Measurements from ENCODE around the gene ALOX5. TPM values are rescaled to one million over a fixed set of nuclear protein-coding genes. Genes with fewer than 3 reads are reported as not detected.

Gene ALOX5
- total and polyA plus RNA-seq, 2 donors (not counting 1 experiment from before 2014, with no cell fraction given), result 354 to 888 TPM

DNA sequence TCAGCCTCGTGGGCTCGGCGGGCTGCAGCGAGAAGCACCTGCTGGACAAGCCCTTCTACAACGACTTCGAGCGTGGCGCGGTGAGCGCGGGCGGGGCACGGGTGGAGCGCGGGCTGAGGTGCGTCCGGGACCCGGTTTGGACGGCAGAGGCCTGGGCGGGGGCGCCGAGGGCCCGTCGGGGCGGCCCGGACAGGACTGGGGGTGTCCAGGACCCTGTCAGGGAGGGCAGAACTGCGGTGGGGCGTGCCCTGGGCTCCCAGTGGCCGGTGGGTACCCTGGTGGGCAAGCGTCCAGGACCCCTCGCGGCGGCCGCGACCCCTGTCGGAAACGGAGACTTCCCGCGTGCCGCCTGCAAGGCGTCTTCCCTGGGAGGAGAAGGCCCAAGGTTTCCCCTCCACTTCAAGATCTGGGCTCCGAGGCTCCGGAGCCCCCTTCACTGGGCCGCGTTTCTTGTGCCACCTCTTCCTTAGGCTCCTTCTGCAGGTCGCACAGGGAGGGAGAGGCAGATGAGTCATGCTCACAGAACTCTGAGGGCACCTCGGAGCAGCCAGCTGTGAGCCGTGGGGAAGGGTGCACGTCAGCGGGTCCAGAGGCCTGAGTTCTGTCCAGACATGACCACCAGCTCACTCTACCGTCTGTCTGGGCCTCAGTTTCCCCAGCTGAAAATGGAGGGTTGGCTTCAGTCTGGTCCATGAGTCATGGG lies 485 bp downstream of the ALOX5 start:
- ATAC-seq (ENCODE audit: low read depth) (peak; percentile 5), DNase-seq (peak; percentile 73)
- Histone ChIP-seq H3K4me2 (replicated peaks; ENCODE audit: low read depth, low read length, poor library complexity, severe bottlenecking) (peak overlapping the region; percentile 93), H3K27me3 (replicated peaks in 1 of 4; ENCODE audit: control extremely low read depth in 1 of 4, control insufficient read depth in 3 of 4, insufficient read depth in 4 of 4, low read length in 3 of 4) (no peaks in the 10 kb centered on the region), H3K36me3 (replicated peaks in 1 of 2; ENCODE audit: control extremely low read depth in 1 of 2, control insufficient read depth in 1 of 2, extremely low read depth in 1 of 2, insufficient read depth in 2 of 2, low read length in 1 of 2) (peaks cover 0 to 22% of the 10 kb centered on the region in 2 experiments), H4K20me1 (ENCODE audit: control insufficient read depth, insufficient read depth, low read length, poor library complexity, severe bottlenecking) (peaks cover 30% of the 10 kb centered on the region), H3K4me3 (ENCODE audit: control extremely low read depth in 1 of 5, extremely low read depth in 1 of 5, insufficient read depth in 1 of 5, low read depth in 2 of 5, low read length in 4 of 5) (peak overlapping the region; percentile 71 to 79 (median 77)), H3K79me2 (ENCODE audit: control insufficient read depth, insufficient read depth, low read length) (peaks cover 70% of the 10 kb centered on the region), H3K4me1 (ENCODE audit: control insufficient read depth in 2 of 2, insufficient read depth in 2 of 2, low read length in 2 of 2) (peaks cover 78 to 86% of the 10 kb centered on the region in 2 donors), H3K27ac (ENCODE audit: low read length in 2 of 2) (peak overlapping the region; percentile 78 to 86), H3K9me3 (ENCODE audit: control extremely low read depth in 1 of 3, control insufficient read depth in 2 of 3, insufficient read depth in 1 of 3, low read length in 2 of 3) (no peaks in the 10 kb centered on the region), H2AFZ (ENCODE audit: insufficient read depth, low read depth, low read length, poor library complexity, severe bottlenecking) (peak overlapping the region; percentile 65), H3K9ac (ENCODE audit: low read length) (peak overlapping the region; percentile 83)
- TF ChIP-seq, protein P1, sequence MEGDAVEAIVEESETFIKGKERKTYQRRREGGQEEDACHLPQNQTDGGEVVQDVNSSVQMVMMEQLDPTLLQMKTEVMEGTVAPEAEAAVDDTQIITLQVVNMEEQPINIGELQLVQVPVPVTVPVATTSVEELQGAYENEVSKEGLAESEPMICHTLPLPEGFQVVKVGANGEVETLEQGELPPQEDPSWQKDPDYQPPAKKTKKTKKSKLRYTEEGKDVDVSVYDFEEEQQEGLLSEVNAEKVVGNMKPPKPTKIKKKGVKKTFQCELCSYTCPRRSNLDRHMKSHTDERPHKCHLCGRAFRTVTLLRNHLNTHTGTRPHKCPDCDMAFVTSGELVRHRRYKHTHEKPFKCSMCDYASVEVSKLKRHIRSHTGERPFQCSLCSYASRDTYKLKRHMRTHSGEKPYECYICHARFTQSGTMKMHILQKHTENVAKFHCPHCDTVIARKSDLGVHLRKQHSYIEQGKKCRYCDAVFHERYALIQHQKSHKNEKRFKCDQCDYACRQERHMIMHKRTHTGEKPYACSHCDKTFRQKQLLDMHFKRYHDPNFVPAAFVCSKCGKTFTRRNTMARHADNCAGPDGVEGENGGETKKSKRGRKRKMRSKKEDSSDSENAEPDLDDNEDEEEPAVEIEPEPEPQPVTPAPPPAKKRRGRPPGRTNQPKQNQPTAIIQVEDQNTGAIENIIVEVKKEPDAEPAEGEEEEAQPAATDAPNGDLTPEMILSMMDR (IDR thresholded peaks at IDR 0.05), result no peak
- TF ChIP-seq EZH2 (IDR thresholded peaks at IDR 0.05; ENCODE audit: borderline replicate concordance, insufficient read depth, low read depth, low read length, poor library complexity, severe bottlenecking), result no peak
- Mint-ChIP-seq H3K4me1 (peaks cover 89% of the 10 kb centered on the region), H3K4me3 (peak overlapping the region; percentile 96), H3K27me3 (no peaks in the 10 kb centered on the region), H3K27ac (peak overlapping the region; percentile 95), H3K9me3 (ENCODE audit: insufficient read depth) (no peaks in the 10 kb centered on the region)
- ChIA-PET POLR2A (interaction anchor here (1.5 to 2.2 kb wide), 3 partner anchors 16 to 124 kb away, joined by 4 to 12 read pairs (median 5); no protein-coding TSS in a partner anchor), CTCF (interaction anchor here (1.2 to 3.2 kb wide), 4 partner anchors 11 to 124 kb away, joined by 4 to 21 read pairs (median 7); no protein-coding TSS in a partner anchor)
- 3% methylated on average over 47 of the region's 51 CpGs for WGBS (ENCODE audit: insufficient coverage)
- intact Hi-C loops (cut with micrococcal nuclease), result loop anchor here (2.0 to 10.0 kb wide), 5 partner anchors 60 to 653 kb away; partner anchors contain the start of genes OR13A1 and ZNF22

DNA sequence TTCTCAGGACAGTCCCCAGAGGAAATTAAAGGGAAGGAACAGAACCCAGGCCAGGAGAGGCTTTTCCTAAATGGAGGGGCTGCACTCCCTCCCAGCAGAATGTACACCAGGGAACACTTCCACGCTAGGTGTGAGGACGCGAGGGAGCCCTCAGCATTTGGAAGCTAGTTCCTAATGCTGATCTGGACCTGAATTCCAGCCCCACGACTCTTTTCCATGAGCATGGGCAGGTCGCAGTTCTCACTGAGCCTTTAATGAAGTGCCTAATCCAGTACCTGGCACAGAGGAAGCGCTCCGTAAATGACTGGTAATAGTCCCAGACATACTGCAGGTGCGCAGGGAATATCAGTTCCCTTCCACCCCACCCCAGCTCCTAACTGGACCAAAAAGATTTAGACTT lies 1.1 kb downstream of the ALOX5 start:
- Mint-ChIP-seq H3K27me3 (no peaks in the 10 kb centered on the region), H3K4me3 (peak overlapping the region; percentile 96), H3K9me3 (ENCODE audit: insufficient read depth) (no peaks in the 10 kb centered on the region), H3K27ac (peak overlapping the region; percentile 95), H3K4me1 (peaks cover 89% of the 10 kb centered on the region)
- no peak overlapping the region for H2AFZ ChIP-seq (ENCODE audit: insufficient read depth, low read depth, low read length, poor library complexity, severe bottlenecking)
- intact Hi-C loops (cut with micrococcal nuclease), result loop anchor here (2.0 to 10.0 kb wide), 5 partner anchors 60 to 652 kb away; partner anchors contain the start of genes OR13A1 and ZNF22
- H3K27me3 ChIP-seq (replicated peaks in 1 of 4; ENCODE audit: control extremely low read depth in 1 of 4, control insufficient read depth in 3 of 4, insufficient read depth in 4 of 4, low read length in 3 of 4), result no peaks in the 10 kb centered on the region
- H3K4me3 ChIP-seq (ENCODE audit: control extremely low read depth in 1 of 5, extremely low read depth in 1 of 5, insufficient read depth in 1 of 5, low read depth in 2 of 5, low read length in 4 of 5), result peak overlapping the region; percentile 71 to 79 (median 77)
- peaks cover 0 to 27% of the 10 kb centered on the region in 2 experiments for H3K36me3 ChIP-seq (replicated peaks in 1 of 2; ENCODE audit: control extremely low read depth in 1 of 2, control insufficient read depth in 1 of 2, extremely low read depth in 1 of 2, insufficient read depth in 2 of 2, low read length in 1 of 2)
- no peak for TF ChIP-seq EZH2 (IDR thresholded peaks at IDR 0.05; ENCODE audit: borderline replicate concordance, insufficient read depth, low read depth, low read length, poor library complexity, severe bottlenecking)
- TF ChIP-seq, protein P1 (IDR thresholded peaks at IDR 0.05), result no peak
- H3K27ac ChIP-seq (ENCODE audit: low read length in 2 of 2), result peak overlapping the region; percentile 78 to 86
- H3K4me2 ChIP-seq (replicated peaks; ENCODE audit: low read depth, low read length, poor library complexity, severe bottlenecking), result peak overlapping the region; percentile 93
- CTCF ChIA-PET, result interaction anchor here (0.7 to 3.2 kb wide), 7 partner anchors 10 to 225 kb away, joined by 3 to 21 read pairs (median 4); no protein-coding TSS in a partner anchor
- no peak for DNase-seq
- H3K9ac ChIP-seq (ENCODE audit: low read length), result peak overlapping the region; percentile 83
- H3K79me2 ChIP-seq (ENCODE audit: control insufficient read depth, insufficient read depth, low read length), result peaks cover 76% of the 10 kb centered on the region
- peaks cover 72 to 88% of the 10 kb centered on the region in 2 donors for H3K4me1 ChIP-seq (ENCODE audit: control insufficient read depth in 2 of 2, insufficient read depth in 2 of 2, low read length in 2 of 2)
- no peaks in the 10 kb centered on the region for H3K9me3 ChIP-seq (ENCODE audit: control extremely low read depth in 1 of 3, control insufficient read depth in 2 of 3, insufficient read depth in 1 of 3, low read length in 2 of 3)
- H4K20me1 ChIP-seq (ENCODE audit: control insufficient read depth, insufficient read depth, low read length, poor library complexity, severe bottlenecking), result peaks cover 36% of the 10 kb centered on the region
- POLR2A ChIA-PET, result interaction anchor here (0.6 to 2.2 kb wide), 4 partner anchors 16 to 434 kb away, joined by 4 to 12 read pairs (median 6); no protein-coding TSS in a partner anchor
- 96% methylated on average over 7 of the region's 8 CpGs for WGBS (ENCODE audit: insufficient coverage)
- ATAC-seq (ENCODE audit: low read depth), result no peak
